Endodermal cell (in vitro differentiated cells): ENCODE data around the gene TAP2. TPM values are rescaled to one million over a fixed set of nuclear protein-coding genes. Genes with fewer than 3 reads are reported as not detected.

Experiments used
- DNase-seq: peaks from one replicate; pipeline ENCODE4 v3.0.0-alpha.2; 2017
- H3K27ac ChIP-seq: 2 replicates; pipeline ENCODE4 v1.5.1; 2013; ENCODE audit warnings: mild to moderate bottlenecking, low read depth, low read length, moderate library complexity
- H3K27me3 ChIP-seq: 2 replicates; pipeline ENCODE4 v1.6.1; 2013; ENCODE audit warnings: mild to moderate bottlenecking, low read length, moderate library complexity; ENCODE audit not compliant: insufficient read depth, control insufficient read depth, poor library complexity, severe bottlenecking
- H3K36me3 ChIP-seq: 2 replicates; pipeline ENCODE4 v1.7.0; 2013; ENCODE audit warnings: mild to moderate bottlenecking, low read length, moderate library complexity; ENCODE audit not compliant: control insufficient read depth, insufficient read depth
- H3K4me1 ChIP-seq: one replicate; pipeline ENCODE4 v1.7.0; 2013; ENCODE audit warnings: low read length; ENCODE audit not compliant: control insufficient read depth, insufficient read depth
- H3K4me3 ChIP-seq: 2 replicates; pipeline ENCODE4 v1.5.1; 2013; ENCODE audit warnings: mild to moderate bottlenecking, low read length, moderate library complexity
- H3K9ac ChIP-seq: 2 replicates; pipeline ENCODE4 v1.6.1; 2013; ENCODE audit warnings: mild to moderate bottlenecking, low read length, moderate library complexity; ENCODE audit not compliant: poor library complexity, severe bottlenecking; ENCODE audit errors: extremely low read depth
- H3K9me3 ChIP-seq: 2 replicates; pipeline ENCODE4 v1.6.1; 2013; ENCODE audit warnings: mild to moderate bottlenecking, low read length, moderate library complexity; ENCODE audit not compliant: control insufficient read depth
- H3K27ac Mint-ChIP-seq: 2 replicates; pipeline ENCODE4 v1.8.0; 2020; ENCODE audit warnings: mixed read lengths
- H3K27me3 Mint-ChIP-seq: 2 replicates; pipeline ENCODE4 v1.8.0; 2021; ENCODE audit warnings: mild to moderate bottlenecking, mixed read lengths; ENCODE audit not compliant: insufficient read depth
- H3K36me3 Mint-ChIP-seq: 2 replicates; pipeline ENCODE4 v1.8.0; 2020; ENCODE audit warnings: low read depth, mixed read lengths
- H3K4me1 Mint-ChIP-seq: 2 replicates; pipeline ENCODE4 v1.8.0; 2020; ENCODE audit warnings: mixed read lengths
- H3K4me3 Mint-ChIP-seq: 2 replicates; pipeline ENCODE4 v1.8.0; 2020; ENCODE audit warnings: mild to moderate bottlenecking, moderate library complexity, mixed read lengths
- H3K9me3 Mint-ChIP-seq: 2 replicates; pipeline ENCODE4 v1.8.0; 2020; ENCODE audit warnings: mild to moderate bottlenecking, mixed read lengths
- WGBS, 2 experiments: methylation state at CpG; one replicate each; pipeline versions ENCODE4 v1.1.5 to v1.1.7; 2013; ENCODE audit warnings: missing lambda C conversion rate in 2 of 2, mixed read lengths in 1 of 2; ENCODE audit not compliant: insufficient coverage in 1 of 2, insufficient read length in 1 of 2; 5-methylcytosine and 5-hydroxymethylcytosine counted together
- total RNA-seq, 2 donors: library from RNA; stranded (reverse); fragmentation: NEBNext Ultra II Directional in 1 of 2; extraction: Animal tissue kit (Norgen Biotek cat#: 25700) in 1 of 2; gene quantifications; 2 replicates in 1 of 2; 3 replicates in 1 of 2; pipeline ENCODE4 v1.2.1, GENCODE V29; 2021
- TF ChIP-seq, protein P1 (sequence below): fragments of 200-600 bp; sonication (generic); conservative IDR thresholded peaks from 2 replicates; pipeline ENCODE4 v1.5.0; 2021; ENCODE audit warnings: antibody characterized with exemption, mild to moderate bottlenecking

The TAP2 gene
- total RNA-seq, 2 donors from 2014 or later: 3.4 to 6.6 TPM

DNA sequence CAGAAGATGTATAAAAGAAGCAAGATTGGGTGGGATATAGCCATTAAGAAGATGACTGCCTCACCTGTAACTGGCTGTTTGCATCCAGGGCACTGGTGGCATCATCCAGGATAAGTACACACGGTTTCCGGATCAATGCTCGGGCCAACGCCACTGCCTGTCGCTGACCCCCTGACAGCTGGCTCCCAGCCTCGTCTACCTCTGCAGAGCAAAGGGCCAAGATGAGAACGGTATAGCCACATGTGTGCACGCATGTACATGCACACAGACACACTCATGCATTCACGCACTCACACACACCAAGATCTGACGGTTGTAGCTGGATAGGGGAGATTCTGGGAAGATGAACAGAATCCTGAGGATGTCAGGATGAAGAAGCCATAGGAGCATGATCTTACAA, 8.5 kb upstream of the TAP2 start:
- Mint-ChIP-seq H3K36me3 (no peaks in the 10 kb centered on the region), H3K4me3 (no peak overlapping the region), H3K4me1 (peaks cover 7% of the 10 kb centered on the region), H3K27ac (no peak overlapping the region), H3K9me3 (no peaks in the 10 kb centered on the region), H3K27me3 (peaks cover 91% of the 10 kb centered on the region)
- WGBS, 2 experiments: 90 to 95% methylated on average over 4 to 10 of the region's 10 CpGs
- Histone ChIP-seq H3K36me3 (no peaks in the 10 kb centered on the region), H3K9me3 (no peaks in the 10 kb centered on the region), H3K27ac (no peak overlapping the region), H3K4me3 (no peak overlapping the region), H3K27me3 (peaks cover 98% of the 10 kb centered on the region), H3K4me1 (peaks cover 4% of the 10 kb centered on the region), H3K9ac (no peak overlapping the region)
- TF ChIP-seq, protein P1, sequence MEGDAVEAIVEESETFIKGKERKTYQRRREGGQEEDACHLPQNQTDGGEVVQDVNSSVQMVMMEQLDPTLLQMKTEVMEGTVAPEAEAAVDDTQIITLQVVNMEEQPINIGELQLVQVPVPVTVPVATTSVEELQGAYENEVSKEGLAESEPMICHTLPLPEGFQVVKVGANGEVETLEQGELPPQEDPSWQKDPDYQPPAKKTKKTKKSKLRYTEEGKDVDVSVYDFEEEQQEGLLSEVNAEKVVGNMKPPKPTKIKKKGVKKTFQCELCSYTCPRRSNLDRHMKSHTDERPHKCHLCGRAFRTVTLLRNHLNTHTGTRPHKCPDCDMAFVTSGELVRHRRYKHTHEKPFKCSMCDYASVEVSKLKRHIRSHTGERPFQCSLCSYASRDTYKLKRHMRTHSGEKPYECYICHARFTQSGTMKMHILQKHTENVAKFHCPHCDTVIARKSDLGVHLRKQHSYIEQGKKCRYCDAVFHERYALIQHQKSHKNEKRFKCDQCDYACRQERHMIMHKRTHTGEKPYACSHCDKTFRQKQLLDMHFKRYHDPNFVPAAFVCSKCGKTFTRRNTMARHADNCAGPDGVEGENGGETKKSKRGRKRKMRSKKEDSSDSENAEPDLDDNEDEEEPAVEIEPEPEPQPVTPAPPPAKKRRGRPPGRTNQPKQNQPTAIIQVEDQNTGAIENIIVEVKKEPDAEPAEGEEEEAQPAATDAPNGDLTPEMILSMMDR: no peak
- DNase-seq: no peak

DNA sequence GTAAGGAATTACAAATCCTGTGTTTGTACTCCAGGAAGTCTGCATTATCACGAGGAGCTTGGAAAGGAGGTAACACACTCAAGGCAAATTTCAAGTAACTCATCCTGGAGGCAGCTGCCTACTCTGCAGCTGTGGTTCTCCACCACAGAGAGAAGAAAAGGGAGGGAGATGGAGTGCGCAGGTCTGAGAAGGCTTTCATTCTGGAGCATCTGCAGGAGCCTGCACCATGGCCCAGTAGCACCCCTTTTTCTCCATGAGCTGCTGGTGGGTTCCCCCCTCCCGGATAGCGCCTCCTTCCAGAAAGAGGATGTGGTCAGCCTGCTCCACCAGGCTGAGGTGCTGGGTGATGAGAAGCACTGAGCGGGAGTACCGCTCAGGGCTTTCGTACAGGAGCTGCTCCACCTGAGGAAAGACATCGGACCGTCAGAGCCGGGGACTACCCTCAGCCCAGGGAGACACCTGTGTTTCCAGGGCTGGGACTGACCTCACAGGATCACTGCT, 6.9 kb upstream of the TAP2 start:
- DNase-seq: no peak
- no peak overlapping the region for H3K4me3 ChIP-seq
- H3K9me3 ChIP-seq: no peaks in the 10 kb centered on the region
- no peak overlapping the region for H3K27ac Mint-ChIP-seq
- H3K4me3 Mint-ChIP-seq: no peak overlapping the region
- 91 to 98% methylated on average over 6 to 10 of the region's 10 CpGs for WGBS, 2 experiments
- peaks cover 7% of the 10 kb centered on the region for H3K4me1 Mint-ChIP-seq
- peaks cover 87% of the 10 kb centered on the region for H3K27me3 Mint-ChIP-seq
- no peak overlapping the region for H3K27ac ChIP-seq
- TF ChIP-seq, protein P1: no peak
- H3K4me1 ChIP-seq: peaks cover 4% of the 10 kb centered on the region
- H3K9ac ChIP-seq: no peak overlapping the region
- no peaks in the 10 kb centered on the region for H3K36me3 ChIP-seq
- H3K27me3 ChIP-seq: peaks cover 98% of the 10 kb centered on the region
- no peaks in the 10 kb centered on the region for H3K9me3 Mint-ChIP-seq
- no peaks in the 10 kb centered on the region for H3K36me3 Mint-ChIP-seq

DNA sequence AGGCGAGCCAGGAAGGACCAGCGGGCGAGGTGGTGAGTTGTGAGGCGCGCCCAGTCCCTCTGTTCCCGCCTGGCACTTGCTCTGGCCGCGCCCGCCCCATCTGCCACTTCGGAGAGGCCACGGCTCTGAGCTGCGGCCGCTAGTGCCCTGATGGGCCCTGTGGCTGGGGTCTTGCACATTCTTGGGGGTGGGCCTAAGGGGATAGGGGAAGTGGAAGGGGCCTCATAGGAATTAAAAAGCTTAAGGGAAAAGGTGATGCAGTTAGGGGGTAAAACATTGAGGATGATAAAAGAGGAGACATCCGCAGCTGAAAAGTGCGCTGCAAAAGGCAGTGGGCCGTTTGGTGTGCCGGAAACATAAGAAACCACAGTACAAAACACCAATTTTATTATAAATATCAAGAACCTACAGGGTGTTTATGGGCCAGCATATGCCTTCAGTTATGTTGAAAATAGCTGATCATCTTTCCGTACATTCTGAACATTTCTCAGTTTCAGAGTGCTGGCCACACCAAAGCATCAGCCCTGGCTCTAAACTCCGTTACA, 6.4 kb upstream of the TAP2 start:
- Histone ChIP-seq H3K27me3 (peaks cover 98% of the 10 kb centered on the region), H3K4me3 (peak overlapping the region; percentile 76), H3K9ac (no peak overlapping the region), H3K9me3 (no peaks in the 10 kb centered on the region), H3K27ac (no peak overlapping the region), H3K4me1 (peaks cover 4% of the 10 kb centered on the region), H3K36me3 (no peaks in the 10 kb centered on the region)
- H3K36me3 Mint-ChIP-seq: no peaks in the 10 kb centered on the region
- DNase-seq: no peak
- H3K9me3 Mint-ChIP-seq: no peaks in the 10 kb centered on the region
- no peak overlapping the region for H3K27ac Mint-ChIP-seq
- 23 to 32% methylated on average over 9 to 19 of the region's 19 CpGs for WGBS, 2 experiments
- H3K4me1 Mint-ChIP-seq: peaks cover 7% of the 10 kb centered on the region
- peaks cover 87% of the 10 kb centered on the region for H3K27me3 Mint-ChIP-seq
- TF ChIP-seq, protein P1: no peak
- peak overlapping the region; percentile 68 for H3K4me3 Mint-ChIP-seq
